Measurements from ENCODE around the gene EIF5B. TPM values are rescaled to one million over a fixed set of nuclear protein-coding genes. Genes with fewer than 3 reads are reported as not detected.

EIF5B gene
- total and polyA plus RNA-seq, 2 of the 8 experiments (the other 6 are each of a cell fraction or from before 2014, with no cell fraction given) = 10.7 to 64.5 TPM

GRCh38 chr2:99346218-99346617, 9.0 kb downstream of the EIF5B start (continued):
- TF ChIP-seq GTF2F1 (IDR thresholded peaks at IDR 0.05; ENCODE audit: borderline replicate concordance, low read depth, low read length) = no peak
- TF ChIP-seq POLR2A (IDR thresholded peaks at IDR 0.05; ENCODE audit: control extremely low read depth in 1 of 2, low read depth in 2 of 2, low read length in 2 of 2) = no peak
- no peak for TF ChIP-seq CHD7 (IDR thresholded peaks at IDR 0.05; ENCODE audit: insufficient replicate concordance, low read length)
- TF ChIP-seq KDM1A (IDR thresholded peaks at IDR 0.05; ENCODE audit: borderline replicate concordance, low read length) = no peak
- no peak for TF ChIP-seq HDAC2 (IDR thresholded peaks at IDR 0.05; ENCODE audit: borderline replicate concordance in 1 of 2, low read depth in 2 of 2, low read length in 2 of 2)
- no peak for TF ChIP-seq EP300 (IDR thresholded peaks at IDR 0.05; ENCODE audit: borderline replicate concordance in 1 of 2, low read depth in 2 of 2, low read length in 2 of 2)

Measured in H1 (cell line).